GM23338 (cell line): ENCODE measurements around the gene ANKS1B. TPM values are rescaled to one million over a fixed set of nuclear protein-coding genes. Genes with fewer than 3 reads are reported as not detected.

Experiments
- ATAC-seq: fragments of 200-7000 bp; cut with Tn5 transposase; 3 replicates; pipeline ENCODE4 v1.9.1; 2020
- DNase-seq: peaks from one replicate; pipeline ENCODE4 v3.0.0-alpha.2; 2015; ENCODE audit warnings: low spot score
- H2AFZ ChIP-seq: fragments of 200-600 bp; sonication (generic); 2 replicates; pipeline ENCODE4 v1.8.0; 2016; ENCODE audit warnings: antibody characterized with exemption, mild to moderate bottlenecking, moderate library complexity
- H3F3A ChIP-seq: fragments of 200-600 bp; sonication (generic); replicated peaks from 2 replicates; pipeline ENCODE4 v1.8.0; 2017; ENCODE audit warnings: antibody characterized with exemption, mixed run types, low read depth
- H3K27ac ChIP-seq: fragments of 200-600 bp; sonication (generic); 2 replicates; pipeline ENCODE4 v1.6.1; 2016; ENCODE audit warnings: low read depth
- H3K27me3 ChIP-seq: fragments of 200-600 bp; sonication (generic); 2 replicates; pipeline ENCODE4 v1.8.0; 2016; ENCODE audit warnings: mild to moderate bottlenecking, mixed run types, moderate library complexity; ENCODE audit not compliant: insufficient read depth
- H3K36me3 ChIP-seq: fragments of 200-600 bp; sonication (generic); 2 replicates; pipeline ENCODE4 v1.8.0; 2016; ENCODE audit warnings: mild to moderate bottlenecking; ENCODE audit not compliant: insufficient read depth
- H3K4me1 ChIP-seq: fragments of 200-600 bp; sonication (generic); 2 replicates; pipeline ENCODE4 v1.8.0; 2016; ENCODE audit warnings: mild to moderate bottlenecking, moderate library complexity; ENCODE audit not compliant: insufficient read depth
- H3K4me2 ChIP-seq: fragments of 200-600 bp; sonication (generic); 2 replicates; pipeline ENCODE4 v1.7.1; 2017; ENCODE audit warnings: mixed run types
- H3K4me3 ChIP-seq: fragments of 200-600 bp; sonication (generic); 2 replicates; pipeline ENCODE4 v1.6.1; 2016; ENCODE audit warnings: mixed run types
- H3K79me2 ChIP-seq: fragments of 200-600 bp; sonication (generic); replicated peaks from 2 replicates; pipeline ENCODE4 v1.8.0; 2017; ENCODE audit warnings: mild to moderate bottlenecking; ENCODE audit not compliant: insufficient read depth
- H3K9me2 ChIP-seq: fragments of 200-600 bp; sonication (generic); 2 replicates; pipeline ENCODE4 v1.8.0; 2017; ENCODE audit not compliant: insufficient read depth
- H4K20me1 ChIP-seq: fragments of 200-600 bp; sonication (generic); replicated peaks from 2 replicates; pipeline ENCODE4 v1.8.0; 2017; ENCODE audit warnings: mild to moderate bottlenecking; ENCODE audit not compliant: insufficient read depth
- H3K27ac Mint-ChIP-seq: 2 replicates; pipeline ENCODE4 v1.8.0; 2020; ENCODE audit warnings: inconsistent platforms, mild to moderate bottlenecking, moderate library complexity, mixed read lengths
- H3K27me3 Mint-ChIP-seq: 3 replicates; pipeline ENCODE4 v1.8.0; 2022; ENCODE audit warnings: low read depth, mild to moderate bottlenecking, moderate library complexity, mixed read lengths, inconsistent platforms; ENCODE audit not compliant: insufficient read depth, poor library complexity
- H3K36me3 Mint-ChIP-seq: 3 replicates; pipeline ENCODE4 v1.8.0; 2021; ENCODE audit warnings: low read depth, mild to moderate bottlenecking, inconsistent platforms, moderate library complexity, mixed read lengths
- H3K4me1 Mint-ChIP-seq: 3 replicates; pipeline ENCODE4 v1.8.0; 2020; ENCODE audit warnings: mild to moderate bottlenecking, inconsistent platforms, mixed read lengths
- H3K4me3 Mint-ChIP-seq: 3 replicates; pipeline ENCODE4 v1.8.0; 2021; ENCODE audit warnings: moderate library complexity, mild to moderate bottlenecking, inconsistent platforms, mixed read lengths
- H3K9me3 Mint-ChIP-seq: 3 replicates; pipeline ENCODE4 v1.8.0; 2020; ENCODE audit warnings: moderate library complexity, mild to moderate bottlenecking, inconsistent platforms, mixed read lengths
- CREB1 ChIP-seq: fragments of 250-450 bp; sonication (Bioruptor Pico); IDR thresholded peaks from 2 replicates; pipeline ENCODE4 v1.5.0; 2020; ENCODE audit warnings: low read depth, mild to moderate bottlenecking, moderate library complexity
- CTCF ChIP-seq, 2 experiments: fragments of 200-600 bp in 1 of 2; sonication (generic) in 1 of 2; conservative IDR thresholded peaks; 2 replicates each; pipeline versions ENCODE4 v1.5.1 to v1.6.1; 2016 to 2017; ENCODE audit warnings: antibody characterized with exemption in 2 of 2, low read depth in 2 of 2, mild to moderate bottlenecking in 2 of 2, moderate library complexity in 1 of 2
- ETS1 ChIP-seq: IDR thresholded peaks from 2 replicates; pipeline ENCODE4 v1.6.1; 2016; ENCODE audit warnings: antibody characterized with exemption
- EZH2 ChIP-seq: fragments of 200-600 bp; sonication (generic); IDR thresholded peaks from one replicate; pipeline ENCODE4 v1.8.0; 2017; ENCODE audit warnings: antibody characterized with exemption, mild to moderate bottlenecking, low read depth; ENCODE audit not compliant: unreplicated experiment
- EZH2phosphoT487 ChIP-seq: fragments of 200-600 bp; sonication (generic); IDR thresholded peaks from one replicate; pipeline ENCODE4 v1.8.1; 2018; ENCODE audit warnings: antibody characterized with exemption; ENCODE audit not compliant: unreplicated experiment
- JUNB ChIP-seq: IDR thresholded peaks from one replicate; pipeline ENCODE4 v1.6.1; 2016; ENCODE audit warnings: antibody characterized with exemption; ENCODE audit not compliant: unreplicated experiment
- NANOG ChIP-seq: IDR thresholded peaks from 2 replicates; pipeline ENCODE4 v1.6.1; 2016; ENCODE audit warnings: antibody characterized with exemption, borderline replicate concordance
- POLR2AphosphoS5 ChIP-seq: IDR thresholded peaks from 2 replicates; pipeline ENCODE4 v1.6.1; 2016; ENCODE audit warnings: antibody characterized with exemption, low read depth
- REST ChIP-seq: IDR thresholded peaks from one replicate; pipeline ENCODE4 v1.6.1; 2018; ENCODE audit warnings: antibody characterized with exemption; ENCODE audit not compliant: unreplicated experiment
- STAT1 ChIP-seq: IDR thresholded peaks from one replicate; pipeline ENCODE4 v1.6.1; 2016; ENCODE audit warnings: antibody characterized with exemption; ENCODE audit not compliant: unreplicated experiment
- ZNF114 ChIP-seq: fragments of 250-450 bp; sonication (Bioruptor Pico); IDR thresholded peaks from 2 replicates; pipeline ENCODE4 v1.5.0; 2020; ENCODE audit warnings: mild to moderate bottlenecking, moderate library complexity
- ZNF331 ChIP-seq: fragments of 250-450 bp; sonication (Bioruptor Pico); IDR thresholded peaks from 2 replicates; pipeline ENCODE4 v1.5.0; 2020; ENCODE audit warnings: low read depth, mild to moderate bottlenecking, moderate library complexity
- ZNF462 ChIP-seq: fragments of 250-450 bp; sonication (Bioruptor Pico); IDR thresholded peaks from 2 replicates; pipeline ENCODE4 v1.5.0; 2020; ENCODE audit warnings: mild to moderate bottlenecking, moderate library complexity
- polyA plus RNA-seq: library from polyadenylated mRNA; unstranded; fragments of >200 nt; fragmentation: Nextera tagmentation; extraction: Ambion mirVana; gene quantifications from 2 replicates; pipeline ENCODE4 v1.2.1, GENCODE V29; 2016
- total RNA-seq: library from RNA; depleted of rRNA; stranded (reverse); fragments of >200 nt; shearing (Covaris generic); gene quantifications from 2 replicates; pipeline ENCODE4 v1.2.3, GENCODE V29; 2014

ANKS1B gene
- total and polyA plus RNA-seq, 2 experiments from 2014 or later, result 4.3 to 5.8 TPM

GRCh38 chr12:99231031-99231430, 753.7 kb downstream of the ANKS1B start:
- Histone ChIP-seq H3K4me2 (no peak overlapping the region), H3K79me2 (no peaks in the 10 kb centered on the region), H3K4me1 (no peaks in the 10 kb centered on the region), H2AFZ (no peak overlapping the region), H3K27me3 (no peaks in the 10 kb centered on the region), H4K20me1 (no peaks in the 10 kb centered on the region), H3K4me3 (no peak overlapping the region), H3K9me2 (no peaks in the 10 kb centered on the region), H3F3A (no peaks in the 10 kb centered on the region), H3K36me3 (no peaks in the 10 kb centered on the region), H3K27ac (no peak overlapping the region)
- no peaks in the 10 kb centered on the region for H3K4me1 Mint-ChIP-seq
- no peak overlapping the region for H3K4me3 Mint-ChIP-seq
- no peaks in the 10 kb centered on the region for H3K9me3 Mint-ChIP-seq
- DNase-seq, result no peak
- no peak for TF ChIP-seq ZNF462
- TF ChIP-seq ETS1, result no peak
- TF ChIP-seq NANOG, result no peak
- TF ChIP-seq ZNF114 (CRISPR knock-in tag), result no peak
- TF ChIP-seq CTCF (conservative IDR thresholded peaks at IDR 0.05; ENCODE audit: low read depth in 2 of 2), result no peak
- no peak for TF ChIP-seq EZH2
- TF ChIP-seq JUNB, result no peak
- TF ChIP-seq REST, result no peak
- TF ChIP-seq EZH2phosphoT487, result no peak
- no peak for TF ChIP-seq ZNF331 (CRISPR knock-in tag)
- no peak for TF ChIP-seq STAT1
- no peak for TF ChIP-seq CREB1 (CRISPR knock-in tag)
- no peak for TF ChIP-seq POLR2AphosphoS5
- ATAC-seq, result no peak
- H3K27me3 Mint-ChIP-seq, result no peaks in the 10 kb centered on the region
- H3K27ac Mint-ChIP-seq, result no peak overlapping the region
- H3K36me3 Mint-ChIP-seq, result no peaks in the 10 kb centered on the region
